Breast epithelium (tissue), 4 donors: ENCODE results near the gene POLN. TPM values are rescaled to one million over a fixed set of nuclear protein-coding genes. Genes with fewer than 3 reads are reported as not detected.

Source experiments
- DNase-seq, 2 donors: peaks; one replicate each; pipeline ENCODE4 v3.0.0-alpha.2; 2019; ENCODE audit warnings: low spot score in 2 of 2
- H3K27ac ChIP-seq, 2 donors: fragments of 200-600 bp; sonication (generic) in 1 of 2; one replicate each; pipeline ENCODE4 v1.5.1; 2016 to 2019; ENCODE audit warnings: mild to moderate bottlenecking in 1 of 2
- H3K27me3 ChIP-seq, 2 donors: fragments of 200-600 bp; sonication (generic) in 1 of 2; one replicate each; pipeline versions ENCODE4 v1.5.1 to v1.6.0; 2017 to 2019; ENCODE audit warnings: control low read depth in 1 of 2, mild to moderate bottlenecking in 1 of 2
- H3K36me3 ChIP-seq: fragments of 200-600 bp; one replicate; pipeline ENCODE4 v1.5.1; 2019
- H3K4me1 ChIP-seq, 2 donors: fragments of 200-600 bp; sonication (generic); one replicate each; pipeline ENCODE4 v1.5.1; 2016 to 2019; ENCODE audit warnings: control low read depth in 1 of 2
- H3K4me3 ChIP-seq, 3 donors: fragments of 200-600 bp; sonication (generic); 1 replicate in 2 of 3; 2 replicates in 1 of 3; pipeline ENCODE4 v1.5.1; 2016 to 2019; ENCODE audit warnings: mild to moderate bottlenecking in 3 of 3, moderate library complexity in 2 of 3
- H3K9me3 ChIP-seq, 2 donors: fragments of 200-600 bp; sonication (generic) in 1 of 2; one replicate each; pipeline ENCODE4 v1.5.1; 2016 to 2019; ENCODE audit warnings: control low read depth in 1 of 2
- CTCF ChIP-seq, 3 donors: fragments of 450-650 bp; IDR thresholded peaks; one replicate each; pipeline ENCODE4 v1.5.1; 2016 to 2017; ENCODE audit warnings: antibody characterized with exemption in 3 of 3, mild to moderate bottlenecking in 3 of 3, moderate library complexity in 3 of 3
- POLR2A ChIP-seq: fragments of 450-650 bp; IDR thresholded peaks from one replicate; pipeline ENCODE4 v1.6.1; 2016; ENCODE audit warnings: antibody characterized with exemption, mild to moderate bottlenecking, moderate library complexity
- POLR2AphosphoS5 ChIP-seq, 3 donors: sonication (generic); formaldehyde crosslinking; IDR thresholded peaks; one replicate each; pipeline ENCODE4 v1.6.1; 2017; ENCODE audit warnings: antibody characterized with exemption in 3 of 3
- intact Hi-C: fragments of 100-400 bp; cut with DNase I; formaldehyde crosslinking; loops from one replicate; pipeline ENCODE4 v1.15.1; 2023; ENCODE audit warnings: low total_unique reads
- total RNA-seq, 3 donors: library from RNA; depleted of rRNA; stranded (reverse); fragments of >200 nt; gene quantifications; one replicate each; pipeline ENCODE4 v1.1.0, GENCODE V29; 2016

Gene POLN
- total RNA-seq, 3 donors from 2014 or later: 3.3 to 4.7 (median 4.3) TPM

- no peaks in the 10 kb centered on the region for H3K36me3 ChIP-seq
- no peaks in the 10 kb centered on the region for H3K27me3 ChIP-seq
- no peak overlapping the region for H3K4me3 ChIP-seq
- peak overlapping the region in 1 of 2 donors; percentile 43 for H3K27ac ChIP-seq
- no peak for DNase-seq
- intact Hi-C loops: no loop called here
- H3K4me1 ChIP-seq: peaks cover 0 to 9% of the 10 kb centered on the region in 2 donors
- no peaks in the 10 kb centered on the region for H3K9me3 ChIP-seq
- TF ChIP-seq POLR2A (no peak), POLR2AphosphoS5 (IDR thresholded peaks at IDR 0.05) (no peak), CTCF (IDR thresholded peaks at IDR 0.05) (no peak)
Observed at GRCh38 chr4:2265113-2266110, 23.5 kb upstream of the POLN start.

- H3K9me3 ChIP-seq: no peaks in the 10 kb centered on the region
- intact Hi-C loops: no loop called here
- H3K36me3 ChIP-seq: no peaks in the 10 kb centered on the region
- H3K4me1 ChIP-seq: peaks cover 6 to 9% of the 10 kb centered on the region in 2 donors
- H3K4me3 ChIP-seq: no peak overlapping the region
- H3K27me3 ChIP-seq: no peaks in the 10 kb centered on the region
- DNase-seq: no peak
- H3K27ac ChIP-seq: no peak overlapping the region
- TF ChIP-seq CTCF (IDR thresholded peaks at IDR 0.05): no peak
- TF ChIP-seq POLR2A: no peak
- TF ChIP-seq POLR2AphosphoS5 (IDR thresholded peaks at IDR 0.05): no peak
Observed at GRCh38 chr4:2264481-2265041, 22.6 kb upstream of the POLN start.

- DNase-seq: no peak
- no peak overlapping the region for H3K27ac ChIP-seq
- peaks cover 9 to 10% of the 10 kb centered on the region in 2 donors for H3K4me1 ChIP-seq
- no peaks in the 10 kb centered on the region for H3K36me3 ChIP-seq
- no peaks in the 10 kb centered on the region for H3K27me3 ChIP-seq
- TF ChIP-seq POLR2AphosphoS5 (IDR thresholded peaks at IDR 0.05): no peak
- no peak for TF ChIP-seq CTCF (IDR thresholded peaks at IDR 0.05)
- no peak for TF ChIP-seq POLR2A
- intact Hi-C loops: no loop called here
- no peak overlapping the region for H3K4me3 ChIP-seq
- no peaks in the 10 kb centered on the region for H3K9me3 ChIP-seq
Observed at GRCh38 chr4:2263926-2264321, 22.0 kb upstream of the POLN start.

GRCh38 chr4:2262944-2263250 lies 21.0 kb upstream of the POLN start:
- intact Hi-C loops: no loop called here
- H3K4me3 ChIP-seq: peak overlapping the region; percentile 56 to 99 (median 90)
- peak overlapping the region; percentile 86 to 87 for H3K27ac ChIP-seq
- TF ChIP-seq CTCF (IDR thresholded peaks at IDR 0.05): no peak
- H3K36me3 ChIP-seq: no peaks in the 10 kb centered on the region
- H3K9me3 ChIP-seq: no peaks in the 10 kb centered on the region
- peaks cover 9 to 16% of the 10 kb centered on the region in 2 donors for H3K4me1 ChIP-seq
- no peaks in the 10 kb centered on the region for H3K27me3 ChIP-seq
- no peak for DNase-seq
